ENCODE results near the gene GJD3.

Gene GJD3

DNA sequence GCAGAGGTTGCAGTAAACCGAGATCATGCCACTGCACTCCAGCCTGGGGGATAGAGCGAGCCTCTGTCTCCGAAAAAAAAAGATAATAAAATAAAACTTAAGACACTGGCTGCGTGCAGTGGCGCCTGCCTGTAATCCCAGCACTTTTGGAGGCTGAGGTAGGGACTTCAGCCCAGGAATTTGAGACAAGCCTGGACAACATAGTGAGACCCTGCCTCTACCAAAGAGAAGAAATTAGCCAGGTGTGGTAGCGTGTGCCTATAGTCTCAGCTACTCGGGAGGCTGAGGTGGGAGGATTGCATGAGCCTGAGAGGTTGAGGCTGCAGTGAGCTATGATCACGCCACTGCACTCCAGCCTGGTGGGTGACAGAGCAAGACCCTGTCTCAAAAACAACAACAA lies 28.9 kb downstream of the GJD3 start:
- H3K4me3 ChIP-seq (ENCODE audit: low read depth, low read length) = no peak overlapping the region
- no peak for DNase-seq (ENCODE audit: low read depth)
- TF ChIP-seq, protein P1, sequence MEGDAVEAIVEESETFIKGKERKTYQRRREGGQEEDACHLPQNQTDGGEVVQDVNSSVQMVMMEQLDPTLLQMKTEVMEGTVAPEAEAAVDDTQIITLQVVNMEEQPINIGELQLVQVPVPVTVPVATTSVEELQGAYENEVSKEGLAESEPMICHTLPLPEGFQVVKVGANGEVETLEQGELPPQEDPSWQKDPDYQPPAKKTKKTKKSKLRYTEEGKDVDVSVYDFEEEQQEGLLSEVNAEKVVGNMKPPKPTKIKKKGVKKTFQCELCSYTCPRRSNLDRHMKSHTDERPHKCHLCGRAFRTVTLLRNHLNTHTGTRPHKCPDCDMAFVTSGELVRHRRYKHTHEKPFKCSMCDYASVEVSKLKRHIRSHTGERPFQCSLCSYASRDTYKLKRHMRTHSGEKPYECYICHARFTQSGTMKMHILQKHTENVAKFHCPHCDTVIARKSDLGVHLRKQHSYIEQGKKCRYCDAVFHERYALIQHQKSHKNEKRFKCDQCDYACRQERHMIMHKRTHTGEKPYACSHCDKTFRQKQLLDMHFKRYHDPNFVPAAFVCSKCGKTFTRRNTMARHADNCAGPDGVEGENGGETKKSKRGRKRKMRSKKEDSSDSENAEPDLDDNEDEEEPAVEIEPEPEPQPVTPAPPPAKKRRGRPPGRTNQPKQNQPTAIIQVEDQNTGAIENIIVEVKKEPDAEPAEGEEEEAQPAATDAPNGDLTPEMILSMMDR (conservative IDR thresholded peaks at IDR 0.05; ENCODE audit: low read depth, low read length) = no peak

DNA sequence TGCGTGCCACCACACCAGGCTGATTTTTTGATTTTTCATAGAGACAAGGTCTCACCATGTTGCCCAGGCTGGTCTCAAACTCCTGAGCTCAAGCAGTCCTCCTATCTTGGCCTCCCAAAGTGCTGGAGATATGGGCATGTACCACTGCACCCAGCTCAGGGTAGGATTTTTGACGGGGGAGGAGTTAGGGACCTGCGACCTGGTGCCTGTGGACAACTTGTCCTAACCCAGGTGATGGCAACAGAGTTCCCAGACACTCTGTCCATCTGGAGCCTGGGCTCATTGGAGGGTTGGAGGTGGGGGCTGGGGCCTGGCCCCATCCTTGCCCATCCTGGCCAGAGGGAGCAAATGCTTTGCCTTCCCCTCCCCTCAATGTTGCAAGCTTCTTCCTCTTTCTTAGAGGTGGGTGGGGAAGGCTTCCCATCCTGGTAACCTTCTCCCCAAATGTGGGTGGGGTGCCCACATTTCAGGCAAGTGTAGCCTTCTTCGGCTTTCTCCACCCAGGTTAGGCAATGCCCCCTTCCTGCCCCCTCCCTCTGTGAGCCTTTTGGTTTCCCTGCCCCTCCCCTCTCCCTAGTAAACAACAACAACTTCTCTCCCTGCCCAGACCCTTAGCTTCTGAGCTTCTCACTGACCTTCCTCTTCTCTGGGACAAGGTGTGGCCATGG lies 30.6 kb downstream of the GJD3 start:
- H3K4me3 ChIP-seq (ENCODE audit: low read depth, low read length) = no peak overlapping the region
- no peak for DNase-seq (ENCODE audit: low read depth)
- TF ChIP-seq, protein P1 (conservative IDR thresholded peaks at IDR 0.05; ENCODE audit: low read depth, low read length) = no peak

DNA sequence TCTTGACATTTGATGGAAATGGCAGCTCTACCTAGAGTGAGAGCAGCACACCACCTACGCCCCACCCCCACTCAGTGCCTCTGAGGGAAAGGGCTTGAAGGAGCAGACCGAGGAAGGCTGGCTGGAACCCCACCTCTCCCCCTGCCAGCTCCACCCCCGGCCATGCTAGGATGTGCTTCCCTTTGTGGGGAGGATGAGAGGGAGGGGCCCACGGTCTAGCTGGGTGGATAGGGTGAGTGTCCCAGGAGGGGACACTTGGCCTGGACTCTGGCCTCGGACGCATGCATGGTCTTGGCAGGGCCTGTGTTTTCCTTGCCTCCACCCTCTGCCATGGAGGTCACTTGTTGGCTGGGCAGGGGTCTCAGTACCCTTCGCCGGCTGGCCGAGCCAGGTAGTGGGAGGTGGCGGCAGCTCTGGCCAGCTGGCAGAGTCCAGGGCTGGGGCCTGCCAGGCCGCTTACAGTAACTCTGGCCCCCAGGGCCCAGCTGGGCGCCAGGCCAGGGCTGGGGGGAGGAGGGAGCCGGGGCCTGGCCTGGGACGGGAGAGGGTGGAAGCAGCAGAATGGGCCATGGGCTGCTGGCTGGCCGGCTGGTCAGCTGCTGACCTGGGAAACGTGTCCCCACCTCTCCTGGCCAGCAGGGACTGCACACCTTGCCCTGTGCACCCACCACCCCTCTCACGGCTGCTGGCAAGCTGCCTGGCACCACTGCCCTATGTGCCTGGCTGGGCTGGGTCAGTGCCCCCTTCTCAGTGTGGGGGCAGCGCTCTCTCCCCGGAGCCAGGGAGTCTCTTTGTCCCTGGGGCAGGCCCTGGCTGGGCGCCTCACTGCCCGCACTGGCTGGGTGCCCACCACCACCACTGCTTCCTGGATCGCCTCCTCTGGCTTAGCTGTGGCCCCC lies 32.5 kb downstream of the GJD3 start:
- peak; percentile 44 for DNase-seq (ENCODE audit: low read depth)
- no peak overlapping the region for H3K4me3 ChIP-seq (ENCODE audit: low read depth, low read length)

DNA sequence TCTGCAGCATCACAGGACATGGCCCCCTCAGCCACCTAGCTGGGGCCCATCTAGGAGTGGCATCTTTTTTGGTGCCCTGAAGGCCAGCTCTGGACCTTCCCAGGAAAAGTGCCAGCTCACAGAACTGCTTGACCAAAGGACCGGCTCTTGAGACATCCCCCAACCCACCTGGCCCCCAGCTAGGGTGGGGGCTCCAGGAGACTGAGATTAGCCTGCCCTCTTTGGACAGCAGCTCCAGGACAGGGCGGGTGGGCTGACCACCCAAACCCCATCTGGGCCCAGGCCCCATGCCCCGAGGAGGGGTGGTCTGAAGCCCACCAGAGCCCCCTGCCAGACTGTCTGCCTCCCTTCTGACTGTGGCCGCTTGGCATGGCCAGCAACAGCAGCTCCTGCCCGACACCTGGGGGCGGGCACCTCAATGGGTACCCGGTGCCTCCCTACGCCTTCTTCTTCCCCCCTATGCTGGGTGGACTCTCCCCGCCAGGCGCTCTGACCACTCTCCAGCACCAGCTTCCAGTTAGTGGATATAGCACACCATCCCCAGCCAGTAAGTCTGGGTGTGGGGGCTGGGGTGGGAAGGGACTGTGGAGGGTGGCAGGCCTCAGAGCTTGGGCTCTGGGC lies 33.6 kb downstream of the GJD3 start:
- H3K4me3 ChIP-seq (ENCODE audit: low read depth, low read length) = no peak overlapping the region
- TF ChIP-seq, protein P1 (conservative IDR thresholded peaks at IDR 0.05; ENCODE audit: low read depth, low read length) = no peak
- DNase-seq (ENCODE audit: low read depth) = no peak

More for the DNA sequence above, 32.5 kb downstream of the GJD3 start:
- TF ChIP-seq, protein P1 (conservative IDR thresholded peaks at IDR 0.05; ENCODE audit: low read depth, low read length) = no peak

DNA sequence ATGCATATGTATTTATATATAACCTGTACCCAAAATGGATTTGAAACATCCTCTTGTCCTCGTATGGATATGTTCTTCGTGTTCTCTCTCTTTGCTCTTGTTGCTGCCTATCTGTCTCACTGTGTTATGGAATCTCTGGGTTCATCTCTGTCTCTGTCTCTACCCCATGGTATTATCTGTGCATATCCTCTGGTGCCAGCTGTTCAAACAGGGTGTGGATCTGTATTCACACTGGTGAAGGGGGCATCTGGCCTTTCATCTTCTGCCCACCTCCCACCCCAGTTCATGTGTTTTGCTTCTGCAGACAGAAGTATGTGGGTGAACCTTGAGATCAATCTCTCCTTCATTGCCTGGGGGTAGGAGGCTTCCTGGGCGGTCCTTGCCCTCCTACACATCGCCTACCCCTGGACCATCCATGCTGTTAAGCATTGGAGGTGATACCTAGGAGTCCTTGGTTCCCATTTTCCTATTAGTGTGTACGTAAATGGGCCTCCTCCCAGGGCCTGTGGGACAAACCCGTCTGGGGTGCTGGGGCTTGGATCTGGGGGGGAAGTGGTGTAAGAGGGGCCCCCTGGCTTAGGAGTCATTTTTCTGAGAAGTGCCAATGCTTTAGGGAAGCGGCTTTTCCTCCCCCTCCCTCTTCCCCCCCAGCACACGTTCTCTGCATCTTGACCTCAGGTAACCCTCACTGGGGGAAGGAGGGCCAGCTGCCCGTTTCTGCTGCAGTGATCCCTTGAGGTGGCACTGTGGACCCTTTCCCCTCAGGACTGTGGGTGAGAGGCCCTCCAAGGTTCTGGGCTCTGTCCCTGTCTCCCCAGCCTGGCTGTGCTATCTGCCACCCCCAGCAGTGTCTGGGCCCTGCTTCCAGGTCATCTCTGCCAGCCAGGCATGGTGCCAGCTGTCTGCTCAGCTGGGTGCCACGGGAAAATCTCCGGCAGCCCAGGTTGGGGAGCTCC lies 34.4 kb downstream of the GJD3 start:
- no peak overlapping the region for H3K4me3 ChIP-seq (ENCODE audit: low read depth, low read length)
- TF ChIP-seq, protein P1 (conservative IDR thresholded peaks at IDR 0.05; ENCODE audit: low read depth, low read length) = no peak
- no peak for DNase-seq (ENCODE audit: low read depth)

DNA sequence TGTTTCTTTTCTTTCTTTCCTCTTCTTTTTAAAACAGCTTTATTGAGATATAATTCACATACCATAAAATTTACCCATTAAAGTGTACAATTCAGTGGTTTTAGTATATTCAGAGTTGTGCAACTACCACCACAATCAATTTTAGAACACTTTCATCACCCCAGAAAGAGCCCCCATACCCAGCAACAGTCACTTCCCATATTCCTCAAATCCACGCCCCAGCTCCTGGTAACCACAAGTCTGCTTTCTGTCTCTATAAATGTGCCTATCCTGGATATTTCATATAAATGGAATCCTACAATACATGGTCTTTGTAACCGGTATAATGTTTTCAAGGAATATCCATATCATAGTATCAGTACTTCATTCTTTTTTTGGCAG lies 36.2 kb downstream of the GJD3 start:
- TF ChIP-seq, protein P1 (conservative IDR thresholded peaks at IDR 0.05; ENCODE audit: low read depth, low read length) = no peak
- no peak for DNase-seq (ENCODE audit: low read depth)
- H3K4me3 ChIP-seq (ENCODE audit: low read depth, low read length) = no peak overlapping the region
